HEK293T (cell line): ENCODE results near the gene SPTLC3.

Experiments
- ARNT ChIP-seq: fragments of 450-650 bp; IDR thresholded peaks from 2 replicates; pipeline ENCODE4 v1.6.1; 2017; ENCODE audit warnings: mild to moderate bottlenecking
- BHLHE40 ChIP-seq: fragments of 450-650 bp; IDR thresholded peaks from 2 replicates; pipeline ENCODE4 v1.6.1; 2016; ENCODE audit warnings: mild to moderate bottlenecking, moderate library complexity, borderline replicate concordance
- ELF4 ChIP-seq: fragments of 450-650 bp; IDR thresholded peaks from 2 replicates; pipeline ENCODE4 v1.6.1; 2017; ENCODE audit warnings: antibody characterized with exemption
- FOXA1 ChIP-seq: fragments of 450-650 bp; IDR thresholded peaks from 2 replicates; pipeline ENCODE4 v1.6.1; 2016; ENCODE audit warnings: mild to moderate bottlenecking
- FOXK2 ChIP-seq: fragments of 450-650 bp; IDR thresholded peaks from 2 replicates; pipeline ENCODE4 v1.6.1; 2016; ENCODE audit warnings: mild to moderate bottlenecking
- FOXM1 ChIP-seq: fragments of 450-650 bp; IDR thresholded peaks from 2 replicates; pipeline ENCODE4 v1.6.1; 2017; ENCODE audit warnings: mild to moderate bottlenecking, borderline replicate concordance
- HDGF ChIP-seq: fragments of 450-650 bp; IDR thresholded peaks from 2 replicates; pipeline ENCODE4 v1.6.1; 2017; ENCODE audit warnings: antibody characterized with exemption, borderline replicate concordance
- L3MBTL2 ChIP-seq: fragments of 450-650 bp; conservative IDR thresholded peaks from 2 replicates; pipeline ENCODE4 v1.6.1; 2016; ENCODE audit warnings: mild to moderate bottlenecking
- NFRKB ChIP-seq: fragments of 450-650 bp; IDR thresholded peaks from 2 replicates; pipeline ENCODE4 v1.6.1; 2016; ENCODE audit warnings: mild to moderate bottlenecking, moderate library complexity
- SP1 ChIP-seq: fragments of 450-650 bp; IDR thresholded peaks from 2 replicates; pipeline ENCODE4 v1.6.1; 2017
- ZNF384 ChIP-seq: fragments of 450-650 bp; IDR thresholded peaks from 2 replicates; pipeline ENCODE4 v1.6.1; 2016
- TF ChIP-seq, protein P1 (sequence below): fragments of 450-650 bp; IDR thresholded peaks from 2 replicates; pipeline ENCODE4 v1.6.1; 2016

DNA sequence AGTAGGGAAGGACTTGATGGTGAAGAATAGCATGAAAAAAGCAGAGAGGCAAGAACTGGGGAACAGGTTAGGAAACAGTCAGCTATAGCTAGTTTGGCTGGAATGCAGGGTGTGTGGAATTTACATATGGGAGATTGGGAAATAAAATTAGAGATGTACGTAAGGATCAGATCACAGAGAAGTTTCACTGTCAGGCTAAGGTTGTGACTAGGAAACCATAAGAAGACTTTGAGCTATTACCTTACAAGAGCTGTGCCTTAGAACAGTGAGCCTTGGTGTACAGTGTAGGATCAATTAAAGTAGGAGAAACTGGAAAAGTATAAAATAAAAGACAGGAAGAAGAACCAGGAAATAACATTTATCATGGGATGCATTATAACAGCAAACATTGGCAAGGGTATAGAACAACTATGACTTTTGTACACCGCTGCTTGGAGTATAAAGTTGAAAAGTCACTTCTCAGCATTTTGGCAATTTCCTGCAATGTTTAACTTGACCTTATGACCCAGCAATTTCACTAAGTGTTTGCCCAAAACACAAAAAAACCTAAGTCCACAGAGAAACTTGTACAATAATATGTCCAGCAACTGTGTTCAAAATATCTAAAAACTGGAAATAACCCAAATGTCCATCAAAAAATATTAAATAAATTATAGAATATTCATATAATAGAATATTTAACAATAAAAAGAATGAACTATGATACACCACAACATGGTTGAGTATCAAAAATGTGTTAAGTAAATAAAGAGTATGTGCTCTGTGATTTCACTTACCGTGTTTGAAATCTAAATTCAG, 31.2 kb upstream of the SPTLC3 start:
- TF ChIP-seq SP1: no peak
- TF ChIP-seq ZNF384: no peak
- TF ChIP-seq ARNT: no peak
- TF ChIP-seq FOXM1: no peak
- TF ChIP-seq ELF4: no peak
- TF ChIP-seq BHLHE40: no peak
- TF ChIP-seq, protein P1, sequence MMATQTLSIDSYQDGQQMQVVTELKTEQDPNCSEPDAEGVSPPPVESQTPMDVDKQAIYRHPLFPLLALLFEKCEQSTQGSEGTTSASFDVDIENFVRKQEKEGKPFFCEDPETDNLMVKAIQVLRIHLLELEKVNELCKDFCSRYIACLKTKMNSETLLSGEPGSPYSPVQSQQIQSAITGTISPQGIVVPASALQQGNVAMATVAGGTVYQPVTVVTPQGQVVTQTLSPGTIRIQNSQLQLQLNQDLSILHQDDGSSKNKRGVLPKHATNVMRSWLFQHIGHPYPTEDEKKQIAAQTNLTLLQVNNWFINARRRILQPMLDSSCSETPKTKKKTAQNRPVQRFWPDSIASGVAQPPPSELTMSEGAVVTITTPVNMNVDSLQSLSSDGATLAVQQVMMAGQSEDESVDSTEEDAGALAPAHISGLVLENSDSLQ: no peak
- no peak for TF ChIP-seq HDGF
- no peak for TF ChIP-seq FOXK2
- no peak for TF ChIP-seq NFRKB
- TF ChIP-seq FOXA1: no peak
- no peak for TF ChIP-seq L3MBTL2
